ACC112 (cell line): ENCODE data around the gene ZBTB7C.

Experiments
- H2AFZ ChIP-seq: fragments of 200-600 bp; sonication (generic); one replicate; pipeline ENCODE4 v1.6.0; 2017; ENCODE audit warnings: antibody characterized with exemption, low read length; ENCODE audit not compliant: unreplicated experiment
- H3K27ac ChIP-seq: fragments of 200-600 bp; sonication (generic); 2 replicates; pipeline ENCODE4 v1.5.1; 2014; ENCODE audit warnings: low read depth, mild to moderate bottlenecking, antibody characterized with exemption, low read length, moderate library complexity
- H3K27me3 ChIP-seq: fragments of 200-600 bp; sonication (generic); 2 replicates; pipeline ENCODE4 v1.6.1; 2014; ENCODE audit warnings: mild to moderate bottlenecking, antibody characterized with exemption, low read length, moderate library complexity, mixed read lengths; ENCODE audit not compliant: insufficient read depth
- H3K36me3 ChIP-seq: fragments of 200-600 bp; sonication (generic); 2 replicates; pipeline ENCODE4 v1.6.1; 2016; ENCODE audit warnings: mild to moderate bottlenecking, antibody characterized with exemption, low read length, moderate library complexity, mixed read lengths; ENCODE audit not compliant: insufficient read depth
- H3K4me1 ChIP-seq: fragments of 200-600 bp; sonication (generic); one replicate; pipeline ENCODE4 v1.6.1; 2016; ENCODE audit warnings: low read length, mixed read lengths; ENCODE audit not compliant: insufficient read depth, unreplicated experiment, control insufficient read depth
- H3K4me3 ChIP-seq: fragments of 200-600 bp; sonication (generic); 2 replicates; pipeline ENCODE4 v1.5.1; 2014; ENCODE audit warnings: mild to moderate bottlenecking, low read depth, low read length
- H3K79me2 ChIP-seq: fragments of 200-600 bp; sonication (generic); one replicate; pipeline ENCODE4 v1.6.0; 2016; ENCODE audit warnings: low read length; ENCODE audit not compliant: control insufficient read depth, unreplicated experiment, insufficient read depth

ZBTB7C gene

DNA sequence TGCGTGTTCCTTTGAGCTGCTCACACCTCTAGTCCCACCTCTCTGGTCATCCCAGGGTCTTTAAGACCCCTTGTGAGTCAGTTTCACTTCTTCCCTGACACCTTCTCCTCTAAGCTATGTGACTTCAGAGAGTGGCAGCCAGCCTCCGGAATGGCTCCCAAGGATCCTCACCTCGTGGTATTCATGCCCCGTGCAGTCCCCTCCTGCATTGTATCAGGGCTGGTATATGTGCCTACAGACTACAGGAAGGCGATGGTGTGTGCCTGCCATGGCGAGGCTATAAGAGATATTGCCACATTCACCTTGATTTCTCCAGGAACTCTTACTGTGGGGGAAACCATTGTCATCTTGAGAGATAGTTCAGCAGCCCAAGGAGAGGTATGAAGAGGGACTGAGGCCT, 350.7 kb downstream of the ZBTB7C start:
- Histone ChIP-seq H3K79me2 (no peaks in the 10 kb centered on the region), H3K27me3 (peaks cover 96% of the 10 kb centered on the region), H3K36me3 (no peaks in the 10 kb centered on the region), H3K4me3 (no peak overlapping the region), H2AFZ (no peak overlapping the region), H3K4me1 (no peaks in the 10 kb centered on the region), H3K27ac (no peak overlapping the region)

DNA sequence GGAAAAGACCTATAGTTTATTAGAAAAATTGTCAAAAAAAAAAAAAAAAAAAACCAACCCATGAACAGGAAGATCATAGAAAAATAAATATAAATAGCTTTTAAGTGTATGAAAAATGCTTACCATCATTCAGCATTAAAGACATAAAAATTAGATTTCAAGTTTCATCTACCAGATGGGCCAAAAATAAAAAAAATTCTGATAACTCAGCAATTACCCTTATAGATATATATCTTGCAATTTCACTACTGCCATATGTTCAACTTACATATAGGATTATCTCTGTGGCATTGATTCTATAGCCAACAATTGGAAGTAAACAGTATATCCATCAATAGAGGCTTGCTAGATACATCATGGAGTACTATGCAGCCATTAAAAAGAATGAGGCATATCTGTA, 352.2 kb downstream of the ZBTB7C start:
- Histone ChIP-seq H3K27ac (no peak overlapping the region), H3K4me3 (no peak overlapping the region), H3K79me2 (no peaks in the 10 kb centered on the region), H2AFZ (no peak overlapping the region), H3K4me1 (no peaks in the 10 kb centered on the region), H3K27me3 (peaks cover 96% of the 10 kb centered on the region), H3K36me3 (no peaks in the 10 kb centered on the region)

DNA sequence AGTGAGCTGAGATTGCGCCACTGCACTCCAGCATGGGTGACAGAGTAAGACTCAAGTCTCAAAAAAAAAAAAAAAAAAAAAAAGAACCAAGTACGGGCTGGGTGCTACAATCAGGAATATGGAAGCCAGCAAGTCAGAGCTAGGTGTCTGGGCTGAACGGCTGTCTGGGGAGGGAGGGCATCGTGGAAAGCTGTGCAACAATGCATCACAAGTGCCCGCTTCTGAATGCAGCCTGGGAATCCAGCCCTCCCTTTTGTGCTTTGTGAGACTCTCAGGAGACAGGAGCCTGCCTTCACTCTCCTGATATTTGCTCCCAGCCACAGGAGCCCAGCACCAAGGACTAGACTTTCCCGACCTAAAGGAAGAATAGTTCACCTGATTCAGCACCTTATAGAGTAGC, 353.8 kb downstream of the ZBTB7C start:
- Histone ChIP-seq H3K27ac (no peak overlapping the region), H3K36me3 (no peaks in the 10 kb centered on the region), H3K4me3 (no peak overlapping the region), H3K79me2 (no peaks in the 10 kb centered on the region), H3K27me3 (peaks cover 96% of the 10 kb centered on the region), H3K4me1 (no peaks in the 10 kb centered on the region), H2AFZ (no peak overlapping the region)

DNA sequence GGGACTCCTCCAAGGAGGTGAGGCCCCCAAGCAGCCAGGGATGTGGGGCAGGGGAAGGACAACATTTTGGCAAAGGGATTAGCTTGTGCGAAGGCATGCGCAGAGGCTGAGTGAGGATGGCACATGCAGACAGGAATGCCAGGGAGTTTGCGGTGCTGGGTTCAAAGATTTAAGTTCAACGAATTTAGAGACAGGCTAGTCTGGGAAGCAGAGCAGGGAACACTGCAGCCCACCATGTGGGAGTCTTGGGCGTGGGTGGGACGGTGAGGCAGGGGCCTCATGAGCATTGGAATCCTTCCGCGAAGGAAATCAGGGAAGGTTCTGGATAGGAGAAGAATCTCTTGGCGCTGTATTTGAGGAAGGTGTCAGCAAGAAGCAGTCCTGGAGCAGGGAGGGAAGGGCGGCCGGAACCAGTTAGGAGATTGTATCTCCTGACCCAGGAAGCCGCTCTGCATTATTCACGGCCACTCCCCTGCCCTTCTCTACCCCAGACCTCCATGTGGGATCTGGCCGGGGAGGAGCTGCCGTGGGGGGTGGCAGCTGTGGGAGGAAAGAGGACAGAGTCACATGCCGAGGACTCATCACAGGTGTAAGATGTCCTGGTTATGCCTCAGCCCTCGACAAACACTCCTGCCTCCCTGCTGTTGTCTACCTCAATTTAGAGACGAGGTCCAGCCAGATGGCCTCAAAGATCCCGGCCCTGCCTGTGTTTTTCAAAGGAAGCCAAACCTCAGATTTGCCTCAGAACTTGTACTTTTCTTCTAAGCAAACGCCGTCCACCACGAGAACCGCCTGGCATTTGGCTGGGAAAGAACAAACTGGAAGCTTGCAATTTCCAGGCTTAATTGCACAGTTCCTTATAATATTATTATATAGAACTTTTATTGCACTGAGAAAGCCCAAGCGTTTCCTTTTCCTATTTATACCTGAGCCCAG, 355.0 kb downstream of the ZBTB7C start:
- Histone ChIP-seq H3K36me3 (no peaks in the 10 kb centered on the region), H3K4me3 (no peak overlapping the region), H3K4me1 (no peaks in the 10 kb centered on the region), H3K27me3 (peaks cover 96% of the 10 kb centered on the region), H3K79me2 (no peaks in the 10 kb centered on the region), H2AFZ (no peak overlapping the region), H3K27ac (no peak overlapping the region)

DNA sequence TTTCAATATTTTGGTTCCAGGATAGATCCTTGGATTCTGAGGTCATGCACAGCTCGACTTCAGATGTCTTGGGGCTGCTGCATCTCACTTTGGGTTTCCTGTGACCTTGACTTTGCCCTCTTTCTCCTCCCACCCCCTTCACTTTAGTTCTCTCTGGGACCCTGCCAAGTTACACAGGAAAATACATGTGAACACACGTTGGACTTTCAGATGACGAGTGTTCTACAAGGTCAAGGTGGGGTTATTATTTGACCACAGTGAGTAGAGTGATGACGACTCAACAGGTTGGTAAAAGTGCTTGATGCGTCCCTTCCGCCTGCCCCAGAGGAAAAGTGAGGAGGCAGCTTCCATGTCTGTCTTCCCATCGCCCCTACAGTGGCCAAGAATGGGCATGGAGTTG, 356.3 kb downstream of the ZBTB7C start:
- no peak overlapping the region for H2AFZ ChIP-seq
- no peak overlapping the region for H3K4me3 ChIP-seq
- H3K79me2 ChIP-seq, result no peaks in the 10 kb centered on the region
- no peaks in the 10 kb centered on the region for H3K36me3 ChIP-seq
- no peak overlapping the region for H3K27ac ChIP-seq
- H3K27me3 ChIP-seq, result peaks cover 96% of the 10 kb centered on the region
- H3K4me1 ChIP-seq, result no peaks in the 10 kb centered on the region

DNA sequence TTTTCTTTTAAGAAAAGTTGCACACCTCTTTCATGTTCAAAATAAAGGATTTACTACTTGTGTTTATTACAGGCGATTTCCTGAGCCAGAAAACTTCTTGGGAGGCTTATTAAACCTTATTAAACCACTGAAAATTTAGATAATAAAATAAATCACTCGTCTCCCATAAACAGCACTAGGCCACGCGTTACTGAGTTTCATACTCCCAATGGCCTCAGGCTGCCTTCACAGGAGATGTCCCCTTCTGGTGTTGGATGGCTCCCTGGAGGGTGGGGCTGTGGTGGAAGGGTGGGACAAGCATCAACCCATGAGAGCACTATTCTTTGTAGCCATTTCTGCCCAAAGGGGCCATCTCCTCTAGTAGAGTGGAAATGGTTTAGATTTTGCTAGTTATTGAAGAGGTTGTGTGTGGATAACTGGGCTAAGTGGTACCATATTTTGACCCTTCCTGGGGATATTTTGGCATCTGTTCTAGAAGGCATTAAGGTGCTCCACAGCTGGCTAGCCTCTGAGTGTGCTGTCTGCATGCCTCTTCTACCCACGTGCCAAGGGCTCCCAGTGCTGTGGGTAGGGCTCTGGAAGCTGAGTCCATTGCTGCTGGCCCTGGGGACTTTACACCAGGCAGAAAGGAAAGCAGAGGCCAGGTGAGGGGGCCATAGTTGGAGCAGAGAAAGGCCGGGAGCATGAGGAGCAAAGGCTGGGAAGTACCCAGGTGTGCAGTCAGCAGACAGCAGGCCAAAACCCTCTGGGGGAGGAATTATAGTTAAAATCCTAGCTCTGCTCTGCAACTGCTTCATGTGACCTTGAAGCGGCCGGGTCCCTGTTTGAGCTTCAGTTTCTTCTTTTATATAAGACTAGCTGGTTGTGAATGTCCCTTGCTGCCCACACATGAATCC, 357.0 kb downstream of the ZBTB7C start:
- no peak overlapping the region for H2AFZ ChIP-seq
- no peaks in the 10 kb centered on the region for H3K36me3 ChIP-seq
- peaks cover 96% of the 10 kb centered on the region for H3K27me3 ChIP-seq
- no peak overlapping the region for H3K4me3 ChIP-seq
- no peaks in the 10 kb centered on the region for H3K4me1 ChIP-seq
- no peak overlapping the region for H3K27ac ChIP-seq
- H3K79me2 ChIP-seq, result no peaks in the 10 kb centered on the region

DNA sequence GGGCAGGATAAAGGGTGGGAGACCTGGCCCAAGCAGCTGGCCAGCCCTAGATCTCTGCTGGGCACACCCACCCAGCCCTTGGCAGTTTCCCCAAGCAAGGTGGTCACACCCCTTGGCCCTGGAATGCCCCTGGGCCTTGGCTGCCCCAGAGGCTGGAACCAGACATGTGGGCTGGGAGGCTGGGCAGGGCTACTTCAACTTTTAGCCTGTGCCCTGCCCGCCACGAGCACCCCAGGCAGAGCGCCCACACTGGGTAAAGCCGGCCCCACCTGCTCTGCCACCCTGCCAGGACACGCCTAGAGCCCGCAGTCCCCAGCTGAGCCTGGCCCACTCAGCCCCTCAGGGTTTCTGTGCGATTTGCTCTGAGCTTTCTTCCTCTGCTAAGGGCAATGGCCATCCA, 359.0 kb downstream of the ZBTB7C start:
- Histone ChIP-seq H3K79me2 (no peaks in the 10 kb centered on the region), H3K27ac (no peak overlapping the region), H3K4me1 (no peaks in the 10 kb centered on the region), H2AFZ (no peak overlapping the region), H3K4me3 (no peak overlapping the region), H3K27me3 (peaks cover 97% of the 10 kb centered on the region), H3K36me3 (no peaks in the 10 kb centered on the region)

DNA sequence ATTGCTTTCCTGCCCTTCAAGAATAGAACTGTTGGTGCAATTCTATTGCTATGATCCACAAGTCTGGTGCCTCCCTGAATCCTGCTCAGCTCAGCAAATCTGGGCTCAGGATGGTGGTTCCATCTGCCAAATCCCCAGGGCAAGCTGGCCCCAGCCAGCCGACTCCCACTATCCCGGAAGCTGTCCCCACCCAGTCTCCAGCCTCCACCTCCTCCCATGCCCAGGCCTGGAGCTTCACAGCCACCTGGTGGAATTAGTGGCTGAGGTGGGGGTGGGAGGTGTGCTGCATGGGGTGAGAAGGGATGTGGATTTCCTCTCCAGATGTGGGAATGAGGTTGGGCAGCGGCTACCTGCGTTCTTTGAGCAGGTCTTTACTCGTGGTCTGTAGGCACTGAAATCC, 359.4 kb downstream of the ZBTB7C start:
- H3K27ac ChIP-seq, result no peak overlapping the region
- no peaks in the 10 kb centered on the region for H3K4me1 ChIP-seq
- H2AFZ ChIP-seq, result no peak overlapping the region
- H3K4me3 ChIP-seq, result no peak overlapping the region
- H3K36me3 ChIP-seq, result no peaks in the 10 kb centered on the region
- H3K79me2 ChIP-seq, result no peaks in the 10 kb centered on the region
- peaks cover 98% of the 10 kb centered on the region for H3K27me3 ChIP-seq

DNA sequence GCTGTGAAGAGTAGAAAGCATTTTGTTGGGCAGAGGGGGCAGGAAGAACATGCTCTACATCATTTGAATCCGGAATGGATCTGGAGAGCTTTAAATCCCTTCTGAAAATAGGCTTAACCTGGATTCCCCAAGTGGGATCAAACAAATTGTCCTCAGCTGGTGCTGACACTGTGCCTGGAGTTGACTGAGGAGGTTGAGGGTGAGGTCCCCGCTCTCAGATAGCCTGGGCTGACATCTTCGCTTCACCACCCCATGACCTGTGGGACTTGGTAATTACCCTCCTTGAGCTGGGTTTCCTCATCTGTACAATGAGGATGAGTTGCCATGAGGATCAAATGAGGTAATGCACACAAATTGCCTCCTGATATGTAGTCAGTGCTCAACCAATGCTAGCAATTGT, 360.9 kb downstream of the ZBTB7C start:
- no peaks in the 10 kb centered on the region for H3K79me2 ChIP-seq
- H3K4me3 ChIP-seq, result no peak overlapping the region
- H2AFZ ChIP-seq, result no peak overlapping the region
- no peaks in the 10 kb centered on the region for H3K36me3 ChIP-seq
- H3K27me3 ChIP-seq, result peaks cover 97% of the 10 kb centered on the region
- H3K4me1 ChIP-seq, result no peaks in the 10 kb centered on the region
- H3K27ac ChIP-seq, result no peak overlapping the region

DNA sequence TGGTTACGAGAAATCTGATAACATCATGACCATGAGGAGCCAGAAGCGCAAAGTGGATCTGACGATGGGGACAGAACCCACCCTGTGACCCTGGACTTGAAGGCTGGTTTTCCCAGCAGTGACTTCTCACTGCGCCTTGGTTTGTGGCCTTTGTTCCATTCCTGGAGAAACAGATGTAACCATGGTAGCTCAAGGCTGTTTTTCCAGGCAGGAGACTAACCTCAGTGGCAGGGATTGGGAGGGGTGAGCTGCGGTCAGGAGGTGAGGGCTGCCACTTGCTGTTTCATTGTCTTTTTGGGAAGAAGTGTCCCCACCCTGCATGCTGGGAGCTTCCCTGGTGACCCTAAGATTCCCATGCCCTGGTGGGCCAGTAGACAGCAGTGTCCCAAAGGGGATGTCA, 362.3 kb downstream of the ZBTB7C start:
- Histone ChIP-seq H3K79me2 (no peaks in the 10 kb centered on the region), H2AFZ (no peak overlapping the region), H3K27ac (no peak overlapping the region), H3K4me3 (no peak overlapping the region), H3K27me3 (peaks cover 97% of the 10 kb centered on the region), H3K4me1 (no peaks in the 10 kb centered on the region), H3K36me3 (no peaks in the 10 kb centered on the region)
